MCF 10A (cell line): ENCODE measurements around the gene SEMA4D. TPM values are rescaled to one million over a fixed set of nuclear protein-coding genes. Genes with fewer than 3 reads are reported as not detected.

Source experiments
- BruUV-seq: library from RNA; stranded (reverse); fragments of 400-500 nt; replicated peaks from 2 replicates; lab custom pipeline; 2021; lab: Mats Ljungman, UMichigan
- CTCF ChIA-PET: fragments of 300-600 bp; sonication (Branson Sonifier 250); formaldehyde crosslinking; extraction: SDS; loops from one replicate; lab custom pipeline; 2021; ENCODE audit warnings: antibody characterized with exemption, inconsistent platforms; lab: Yijun Ruan, JAX
- POLR2A ChIA-PET: fragments of 300-600, 350-650 bp; sonication (Branson Sonifier 250); formaldehyde crosslinking; extraction: SDS; loops from one replicate; lab custom pipeline; 2020; ENCODE audit warnings: antibody characterized with exemption, inconsistent platforms; lab: Yijun Ruan, JAX
- DNase-seq: peaks from one replicate; pipeline ENCODE4 v3.0.0-alpha.2; 2018; ENCODE audit not compliant: unreplicated experiment
- H3K27ac Mint-ChIP-seq: one replicate; pipeline ENCODE4 v1.8.0; 2022; ENCODE audit warnings: mild to moderate bottlenecking, low read depth, mixed read lengths; ENCODE audit not compliant: unreplicated experiment
- H3K27me3 Mint-ChIP-seq: one replicate; pipeline ENCODE4 v1.8.0; 2022; ENCODE audit warnings: mixed read lengths; ENCODE audit not compliant: insufficient read depth, unreplicated experiment
- H3K36me3 Mint-ChIP-seq: one replicate; pipeline ENCODE4 v1.8.0; 2022; ENCODE audit warnings: mild to moderate bottlenecking, moderate library complexity, mixed read lengths; ENCODE audit not compliant: insufficient read depth, unreplicated experiment
- H3K4me1 Mint-ChIP-seq: one replicate; pipeline ENCODE4 v1.8.0; 2022; ENCODE audit warnings: mixed read lengths; ENCODE audit not compliant: insufficient read depth, unreplicated experiment
- H3K4me3 Mint-ChIP-seq: one replicate; pipeline ENCODE4 v1.8.0; 2022; ENCODE audit warnings: mild to moderate bottlenecking, moderate library complexity, mixed read lengths; ENCODE audit not compliant: unreplicated experiment
- H3K9me3 Mint-ChIP-seq: one replicate; pipeline ENCODE4 v1.8.0; 2022; ENCODE audit warnings: mixed read lengths; ENCODE audit not compliant: unreplicated experiment
- intact Hi-C: fragments of 100-400 bp; cut with micrococcal nuclease; formaldehyde crosslinking; loops from 2 replicates; pipeline ENCODE4 v1.14.1; 2022
- total RNA-seq: library from RNA; stranded (reverse); gene quantifications from 2 replicates; pipeline ENCODE4 v1.2.3, GENCODE V29; 2022
- TF ChIP-seq, protein P1 (sequence below): fragments of 200-600 bp; IDR thresholded peaks from one replicate; pipeline ENCODE4 v1.8.0; 2022; ENCODE audit warnings: antibody characterized with exemption, mild to moderate bottlenecking; ENCODE audit not compliant: unreplicated experiment

The SEMA4D gene
- total RNA-seq, 1 experiment from 2014 or later, result 4.2 TPM

DNA sequence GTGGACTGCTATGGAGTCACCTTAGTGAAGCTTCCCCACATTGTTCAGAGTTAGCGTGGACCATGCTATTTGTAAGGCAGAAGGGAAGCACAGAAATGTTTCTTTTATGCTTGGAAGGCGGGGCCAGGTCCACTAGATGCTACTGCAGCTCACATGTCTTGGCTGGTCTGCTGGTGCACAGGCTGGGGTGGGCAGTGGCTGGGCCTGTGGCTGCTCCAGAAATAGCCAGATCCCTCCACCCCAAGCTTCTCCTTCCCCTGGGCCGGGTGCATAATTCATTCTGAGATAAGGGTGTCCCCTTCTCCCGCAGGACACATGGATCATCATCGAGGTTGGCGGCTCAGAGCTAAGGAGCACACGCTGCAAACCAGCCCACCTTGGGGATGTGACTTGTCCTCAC lies 14.5 kb upstream of the SEMA4D start:
- Mint-ChIP-seq H3K27me3 (peaks cover 20% of the 10 kb centered on the region), H3K4me3 (no peak overlapping the region), H3K4me1 (no peaks in the 10 kb centered on the region), H3K9me3 (no peaks in the 10 kb centered on the region), H3K27ac (no peak overlapping the region), H3K36me3 (no peaks in the 10 kb centered on the region)
- TF ChIP-seq, protein P1, sequence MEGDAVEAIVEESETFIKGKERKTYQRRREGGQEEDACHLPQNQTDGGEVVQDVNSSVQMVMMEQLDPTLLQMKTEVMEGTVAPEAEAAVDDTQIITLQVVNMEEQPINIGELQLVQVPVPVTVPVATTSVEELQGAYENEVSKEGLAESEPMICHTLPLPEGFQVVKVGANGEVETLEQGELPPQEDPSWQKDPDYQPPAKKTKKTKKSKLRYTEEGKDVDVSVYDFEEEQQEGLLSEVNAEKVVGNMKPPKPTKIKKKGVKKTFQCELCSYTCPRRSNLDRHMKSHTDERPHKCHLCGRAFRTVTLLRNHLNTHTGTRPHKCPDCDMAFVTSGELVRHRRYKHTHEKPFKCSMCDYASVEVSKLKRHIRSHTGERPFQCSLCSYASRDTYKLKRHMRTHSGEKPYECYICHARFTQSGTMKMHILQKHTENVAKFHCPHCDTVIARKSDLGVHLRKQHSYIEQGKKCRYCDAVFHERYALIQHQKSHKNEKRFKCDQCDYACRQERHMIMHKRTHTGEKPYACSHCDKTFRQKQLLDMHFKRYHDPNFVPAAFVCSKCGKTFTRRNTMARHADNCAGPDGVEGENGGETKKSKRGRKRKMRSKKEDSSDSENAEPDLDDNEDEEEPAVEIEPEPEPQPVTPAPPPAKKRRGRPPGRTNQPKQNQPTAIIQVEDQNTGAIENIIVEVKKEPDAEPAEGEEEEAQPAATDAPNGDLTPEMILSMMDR, result no peak
- intact Hi-C loops, result no loop called here
- DNase-seq, result no peak
- POLR2A ChIA-PET, result no interaction called here
- CTCF ChIA-PET, result interaction anchor here (0.7 to 1.4 kb wide), 2 partner anchors 9 to 36 kb away, joined by 3 to 5 read pairs; no protein-coding TSS in a partner anchor
- no TSS peak for BruUV-seq

DNA sequence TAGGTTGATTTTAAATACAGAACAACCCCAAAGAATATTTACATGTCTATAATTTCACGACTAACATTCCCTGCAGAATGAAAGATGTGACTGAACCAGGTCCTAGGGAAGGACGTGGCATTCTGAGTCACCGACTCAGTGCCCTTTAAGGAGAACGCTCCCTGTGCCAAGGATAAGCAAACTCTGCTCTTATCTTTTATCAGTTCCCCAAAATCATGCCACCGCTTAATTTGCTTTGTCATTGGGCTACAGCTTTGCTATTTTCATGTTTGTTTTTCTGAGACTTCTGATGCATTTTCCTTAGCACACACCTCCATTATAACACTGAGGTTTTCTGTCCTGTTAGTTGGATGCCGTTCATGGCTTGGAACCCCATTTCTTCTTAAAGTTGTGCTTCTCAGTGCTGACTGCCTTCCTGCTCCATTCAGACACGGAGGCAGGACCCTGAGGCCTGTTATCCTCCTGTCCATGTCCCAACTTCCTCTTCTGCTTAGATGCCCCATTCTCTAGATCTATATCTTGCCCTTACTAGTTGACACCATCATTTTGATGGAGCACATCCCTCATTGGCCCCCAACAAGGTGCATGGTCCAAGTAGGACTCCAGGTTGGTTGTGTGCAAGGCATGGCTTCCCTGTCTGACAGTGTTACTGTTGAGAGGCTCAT lies 11.2 kb upstream of the SEMA4D start:
- no peak for DNase-seq
- no peaks in the 10 kb centered on the region for H3K4me1 Mint-ChIP-seq
- no peak overlapping the region for H3K4me3 Mint-ChIP-seq
- CTCF ChIA-PET, result no interaction called here
- H3K27me3 Mint-ChIP-seq, result peaks cover 20% of the 10 kb centered on the region
- no peak overlapping the region for H3K27ac Mint-ChIP-seq
- POLR2A ChIA-PET, result no interaction called here
- no TSS peak for BruUV-seq
- no peaks in the 10 kb centered on the region for H3K9me3 Mint-ChIP-seq
- intact Hi-C loops, result no loop called here
- TF ChIP-seq, protein P1, result no peak
- H3K36me3 Mint-ChIP-seq, result no peaks in the 10 kb centered on the region

DNA sequence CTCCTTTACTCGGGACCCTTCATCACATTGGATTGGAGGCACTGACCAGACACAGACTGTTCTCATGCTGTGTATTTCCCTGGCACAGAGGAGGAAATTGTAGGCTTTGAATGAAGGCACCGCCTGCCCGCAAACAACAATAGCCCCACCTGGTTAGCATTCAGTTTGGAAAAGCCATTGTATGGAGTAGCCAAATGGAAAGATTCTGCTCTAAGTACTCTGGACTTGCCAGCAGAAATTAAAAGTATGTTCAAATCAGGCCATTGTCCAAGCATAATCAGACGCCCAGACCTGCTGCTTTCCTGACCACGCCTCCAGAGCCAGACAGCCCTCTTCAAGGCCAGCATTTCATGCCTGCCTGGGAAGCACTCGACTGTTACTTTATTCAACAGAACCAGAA lies 8.0 kb upstream of the SEMA4D start:
- BruUV-seq, result no TSS peak
- ChIA-PET POLR2A (interaction anchor here (1.1 kb wide), 1 partner anchor 23 kb away, joined by 3 read pairs; no protein-coding TSS in a partner anchor), CTCF (no interaction called here)
- Mint-ChIP-seq H3K9me3 (no peaks in the 10 kb centered on the region), H3K27ac (no peak overlapping the region), H3K4me1 (no peaks in the 10 kb centered on the region), H3K36me3 (no peaks in the 10 kb centered on the region), H3K27me3 (peaks cover 13% of the 10 kb centered on the region), H3K4me3 (no peak overlapping the region)
- intact Hi-C loops, result no loop called here
- TF ChIP-seq, protein P1, result no peak
- DNase-seq, result no peak

DNA sequence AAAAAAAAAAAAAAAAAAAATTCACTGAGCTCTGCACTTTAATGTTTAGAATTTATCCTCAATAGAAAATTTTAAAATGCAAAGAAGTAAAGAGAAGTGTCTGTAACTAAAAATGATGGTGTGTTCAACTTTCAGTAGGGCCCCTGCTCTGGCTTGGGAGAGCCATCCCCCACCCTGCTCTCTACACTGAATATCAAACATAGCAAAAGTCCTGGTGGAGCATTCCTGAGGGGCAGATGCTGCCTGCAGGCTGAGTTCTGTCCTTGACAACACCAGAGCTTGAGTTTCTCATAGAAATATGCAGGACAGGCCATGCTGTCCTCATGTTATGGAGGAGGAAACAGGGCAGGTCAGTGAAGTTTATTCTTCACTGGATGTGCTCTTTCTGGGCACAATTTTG lies 7.1 kb upstream of the SEMA4D start:
- H3K4me3 Mint-ChIP-seq, result no peak overlapping the region
- no peaks in the 10 kb centered on the region for H3K36me3 Mint-ChIP-seq
- H3K27me3 Mint-ChIP-seq, result peaks cover 12% of the 10 kb centered on the region
- no TSS peak for BruUV-seq
- no peak for DNase-seq
- H3K9me3 Mint-ChIP-seq, result no peaks in the 10 kb centered on the region
- ChIA-PET POLR2A (no interaction called here), CTCF (no interaction called here)
- H3K27ac Mint-ChIP-seq, result no peak overlapping the region
- intact Hi-C loops, result no loop called here
- no peaks in the 10 kb centered on the region for H3K4me1 Mint-ChIP-seq
- TF ChIP-seq, protein P1, result no peak
